SK-N-MC (cell line): ENCODE measurements around the gene CXorf65.

ENCODE experiments used
- EZH2 ChIP-seq: fragments of 200-600 bp; sonication (generic); IDR thresholded peaks from one replicate; pipeline ENCODE4 v1.6.1; 2017; ENCODE audit warnings: antibody characterized with exemption
- POLR2AphosphoS5 ChIP-seq: IDR thresholded peaks from 2 replicates; pipeline ENCODE4 v1.6.1; 2012; ENCODE audit warnings: mild to moderate bottlenecking, low read depth, low read length, borderline replicate concordance

GRCh38 chrX:71105628-71106027, 912 bp downstream of the CXorf65 start:
- TF ChIP-seq EZH2 (no peak), POLR2AphosphoS5 (no peak)
